ENCODE data around the gene CYTH3. TPM values are rescaled to one million over a fixed set of nuclear protein-coding genes. Genes with fewer than 3 reads are reported as not detected.

Gene CYTH3
- total RNA-seq, 1 donor: 33.2 TPM

- DNase-seq (ENCODE audit: low read depth): no peak
- TF ChIP-seq, protein P1, sequence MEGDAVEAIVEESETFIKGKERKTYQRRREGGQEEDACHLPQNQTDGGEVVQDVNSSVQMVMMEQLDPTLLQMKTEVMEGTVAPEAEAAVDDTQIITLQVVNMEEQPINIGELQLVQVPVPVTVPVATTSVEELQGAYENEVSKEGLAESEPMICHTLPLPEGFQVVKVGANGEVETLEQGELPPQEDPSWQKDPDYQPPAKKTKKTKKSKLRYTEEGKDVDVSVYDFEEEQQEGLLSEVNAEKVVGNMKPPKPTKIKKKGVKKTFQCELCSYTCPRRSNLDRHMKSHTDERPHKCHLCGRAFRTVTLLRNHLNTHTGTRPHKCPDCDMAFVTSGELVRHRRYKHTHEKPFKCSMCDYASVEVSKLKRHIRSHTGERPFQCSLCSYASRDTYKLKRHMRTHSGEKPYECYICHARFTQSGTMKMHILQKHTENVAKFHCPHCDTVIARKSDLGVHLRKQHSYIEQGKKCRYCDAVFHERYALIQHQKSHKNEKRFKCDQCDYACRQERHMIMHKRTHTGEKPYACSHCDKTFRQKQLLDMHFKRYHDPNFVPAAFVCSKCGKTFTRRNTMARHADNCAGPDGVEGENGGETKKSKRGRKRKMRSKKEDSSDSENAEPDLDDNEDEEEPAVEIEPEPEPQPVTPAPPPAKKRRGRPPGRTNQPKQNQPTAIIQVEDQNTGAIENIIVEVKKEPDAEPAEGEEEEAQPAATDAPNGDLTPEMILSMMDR (IDR thresholded peaks at IDR 0.05; ENCODE audit: insufficient read depth, low read depth, low read length): no peak
- H3K4me3 ChIP-seq (ENCODE audit: low read depth, low read length): no peak overlapping the region
Observed at GRCh38 chr7:6164010-6164409, 108.4 kb downstream of the CYTH3 start.

DNA sequence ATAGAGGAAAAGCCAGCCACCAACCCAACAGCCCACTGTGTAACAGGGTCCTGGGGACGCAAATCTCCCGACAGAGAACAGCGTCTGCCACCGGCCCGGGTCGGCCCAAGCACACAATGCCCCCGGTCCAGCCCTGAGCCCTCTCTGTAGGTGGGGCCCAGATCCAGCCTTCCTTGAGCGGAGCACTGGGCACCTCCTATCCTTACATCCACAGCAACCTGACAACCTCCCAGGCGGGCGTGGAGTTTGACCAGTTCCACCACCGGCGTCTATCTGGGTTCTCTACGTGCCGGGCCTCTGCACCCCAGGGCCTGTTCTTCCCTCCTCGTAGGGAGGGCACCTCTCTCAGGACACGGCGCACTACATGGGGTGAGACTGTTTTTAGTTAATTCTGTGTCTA is 109.0 kb downstream of the CYTH3 start:
- no peak overlapping the region for H3K4me3 ChIP-seq (ENCODE audit: low read depth, low read length)
- DNase-seq (ENCODE audit: low read depth): no peak
- TF ChIP-seq, protein P1 (IDR thresholded peaks at IDR 0.05; ENCODE audit: insufficient read depth, low read depth, low read length): no peak

GRCh38 chr7:6162650-6163366 is 109.6 kb downstream of the CYTH3 start:
- TF ChIP-seq, protein P1 (IDR thresholded peaks at IDR 0.05; ENCODE audit: insufficient read depth, low read depth, low read length): no peak
- H3K4me3 ChIP-seq (ENCODE audit: low read depth, low read length): no peak overlapping the region
- DNase-seq (ENCODE audit: low read depth): no peak

- TF ChIP-seq, protein P1 (IDR thresholded peaks at IDR 0.05; ENCODE audit: insufficient read depth, low read depth, low read length): no peak
- DNase-seq (ENCODE audit: low read depth): no peak
Observed at GRCh38 chr7:6162331-6162620, 110.1 kb downstream of the CYTH3 start.

DNA sequence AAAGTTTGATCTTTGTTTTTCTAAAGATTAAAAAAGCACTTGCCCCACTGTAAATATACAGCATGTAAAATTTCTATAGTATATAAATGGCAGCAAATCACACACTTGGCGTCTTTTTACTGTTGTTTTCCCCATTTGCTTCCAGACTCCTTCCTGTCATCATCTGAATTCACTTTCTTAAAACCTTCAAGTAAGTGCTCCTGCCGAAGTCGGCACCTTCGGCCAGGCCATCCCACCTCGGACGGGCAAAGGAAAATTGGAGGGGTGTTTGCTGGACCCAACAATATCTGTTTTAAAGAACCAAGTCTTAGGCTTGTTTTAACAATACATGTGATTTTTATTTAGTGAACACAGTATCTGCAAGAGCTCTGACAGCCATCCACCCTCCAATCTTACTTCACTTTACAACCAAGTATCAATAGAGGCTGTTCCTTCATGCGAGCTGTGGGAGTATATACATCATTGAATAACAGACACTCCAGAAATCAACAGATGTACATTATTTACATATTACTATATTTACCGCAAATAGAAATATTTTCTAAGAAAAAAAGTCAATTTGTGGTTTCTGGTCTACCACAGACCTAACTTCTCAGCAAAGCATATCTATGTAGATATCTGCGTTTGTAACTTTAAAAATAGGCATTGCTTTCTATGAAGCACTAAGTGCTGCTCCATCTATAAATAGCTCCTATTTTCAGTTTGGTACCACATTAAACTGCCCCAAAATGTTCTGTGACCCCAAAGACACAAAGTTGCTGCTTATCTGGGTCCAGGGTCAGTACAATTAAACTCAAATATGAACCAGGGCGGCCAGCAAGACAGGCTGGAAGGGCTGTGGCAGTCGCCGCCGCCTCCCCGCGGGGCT is 110.7 kb downstream of the CYTH3 start:
- DNase-seq (ENCODE audit: low read depth): no peak
- H3K4me3 ChIP-seq (ENCODE audit: low read depth, low read length): no peak overlapping the region
- TF ChIP-seq, protein P1 (IDR thresholded peaks at IDR 0.05; ENCODE audit: insufficient read depth, low read depth, low read length): no peak

More at GRCh38 chr7:6162331-6162620, 110.1 kb downstream of the CYTH3 start:
- H3K4me3 ChIP-seq (ENCODE audit: low read depth, low read length): no peak overlapping the region

DNA sequence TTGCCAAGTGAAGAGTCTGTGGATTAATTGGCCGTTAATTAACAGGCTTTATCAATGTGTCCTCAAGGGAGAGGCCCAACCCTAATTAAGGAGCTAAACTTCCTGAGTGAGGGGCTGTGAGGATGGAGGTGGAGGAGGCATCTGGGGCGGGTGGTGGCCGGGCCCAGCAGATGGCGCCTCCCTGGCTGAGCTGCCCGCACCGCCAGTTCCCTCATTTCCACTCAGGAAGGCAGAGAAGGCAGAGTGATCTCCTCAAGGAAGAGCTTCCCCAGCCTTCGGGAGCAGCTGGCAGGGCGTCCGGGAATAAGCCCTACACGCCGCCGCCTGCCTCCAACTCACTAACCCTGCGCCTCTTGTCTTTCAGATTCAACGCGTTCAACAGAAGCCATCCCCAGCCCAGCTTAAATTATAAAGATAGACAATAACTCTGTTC is 112.2 kb downstream of the CYTH3 start:
- no peak overlapping the region for H3K4me3 ChIP-seq (ENCODE audit: low read depth, low read length)
- TF ChIP-seq, protein P1 (IDR thresholded peaks at IDR 0.05; ENCODE audit: insufficient read depth, low read depth, low read length): peak; percentile 84
- peak; percentile 88 for DNase-seq (ENCODE audit: low read depth)
